A549 (cell line): ENCODE measurements around the gene HNMT.

ENCODE experiments used
- CHD4 ChIP-seq: fragments of 200-600 bp; sonication (generic); IDR thresholded peaks from 2 replicates; pipeline ENCODE4 v1.6.1; 2016; ENCODE audit warnings: antibody characterized with exemption, mild to moderate bottlenecking, borderline replicate concordance
- CTCF ChIP-seq: fragments of >200 bp; sonication (Bioruptor Twin); formaldehyde crosslinking; IDR thresholded peaks from 3 replicates; pipeline ENCODE4 v1.5.1; 2016
- EP300 ChIP-seq, 2 experiments: fragments of >200 bp; sonication (Bioruptor Twin); formaldehyde crosslinking; IDR thresholded peaks; 2 replicates in 1 of 2; 3 replicates in 1 of 2; pipeline ENCODE4 v1.6.1; 2016 to 2017
- JUNB ChIP-seq: fragments of >200 bp; sonication (Bioruptor Twin); formaldehyde crosslinking; IDR thresholded peaks from 2 replicates; pipeline ENCODE4 v1.6.1; 2016
- MAFK ChIP-seq: fragments of 450-650 bp; IDR thresholded peaks from 2 replicates; pipeline ENCODE4 v1.6.1; 2014; ENCODE audit not compliant: partially characterized antibody
- MAX ChIP-seq: IDR thresholded peaks from 2 replicates; pipeline ENCODE4 v1.6.1; 2012
- POLR2A ChIP-seq: IDR thresholded peaks from 2 replicates; pipeline ENCODE4 v1.6.1; 2012; ENCODE audit warnings: mild to moderate bottlenecking, low read length
- POLR2AphosphoS2 ChIP-seq: conservative IDR thresholded peaks from 2 replicates; pipeline ENCODE4 v1.6.1; 2012; ENCODE audit warnings: low read length, improper control_type of control experiment, inconsistent platforms
- SMC3 ChIP-seq: fragments of >200 bp; sonication (Bioruptor Twin); formaldehyde crosslinking; IDR thresholded peaks from 3 replicates; pipeline ENCODE4 v1.6.1; 2018; ENCODE audit warnings: inconsistent platforms
- ZFP36 ChIP-seq: fragments of 450-650 bp; IDR thresholded peaks from 2 replicates; pipeline ENCODE4 v1.6.1; 2014; ENCODE audit warnings: borderline replicate concordance; ENCODE audit not compliant: partially characterized antibody

- TF ChIP-seq JUNB (no peak), SMC3 (no peak), MAX (no peak), EP300 (IDR thresholded peaks at IDR 0.05) (no peak), CHD4 (no peak), CTCF (no peak), POLR2A (no peak), MAFK (no peak), POLR2AphosphoS2 (no peak), ZFP36 (no peak)
Measured at GRCh38 chr2:138061961-138062360, 97.7 kb downstream of the HNMT start.
